ENCODE measurements around the gene OR5D18. TPM values are rescaled to one million over a fixed set of nuclear protein-coding genes. Genes with fewer than 3 reads are reported as not detected.

The OR5D18 gene
- total RNA-seq, 4 donors from 2014 or later = not detected

- H3K36me3 ChIP-seq = no peaks in the 10 kb centered on the region
- WGBS, 2 donors (ENCODE audit: low coverage in 1 of 2) = 80% methylated on average over 1 of the region's 1 CpG; no CpG with 5 or more reads in 1 of the 2 donors
- H3K27me3 ChIP-seq = no peaks in the 10 kb centered on the region
- H3K9me3 ChIP-seq = peaks cover 0 to 10% (median 0%) of the 10 kb centered on the region in 3 donors
- H3K4me1 ChIP-seq = no peaks in the 10 kb centered on the region
- H3K4me3 ChIP-seq = no peak overlapping the region
- ATAC-seq = no peak
- H3K27ac ChIP-seq = no peak overlapping the region
- TF ChIP-seq, protein P1, sequence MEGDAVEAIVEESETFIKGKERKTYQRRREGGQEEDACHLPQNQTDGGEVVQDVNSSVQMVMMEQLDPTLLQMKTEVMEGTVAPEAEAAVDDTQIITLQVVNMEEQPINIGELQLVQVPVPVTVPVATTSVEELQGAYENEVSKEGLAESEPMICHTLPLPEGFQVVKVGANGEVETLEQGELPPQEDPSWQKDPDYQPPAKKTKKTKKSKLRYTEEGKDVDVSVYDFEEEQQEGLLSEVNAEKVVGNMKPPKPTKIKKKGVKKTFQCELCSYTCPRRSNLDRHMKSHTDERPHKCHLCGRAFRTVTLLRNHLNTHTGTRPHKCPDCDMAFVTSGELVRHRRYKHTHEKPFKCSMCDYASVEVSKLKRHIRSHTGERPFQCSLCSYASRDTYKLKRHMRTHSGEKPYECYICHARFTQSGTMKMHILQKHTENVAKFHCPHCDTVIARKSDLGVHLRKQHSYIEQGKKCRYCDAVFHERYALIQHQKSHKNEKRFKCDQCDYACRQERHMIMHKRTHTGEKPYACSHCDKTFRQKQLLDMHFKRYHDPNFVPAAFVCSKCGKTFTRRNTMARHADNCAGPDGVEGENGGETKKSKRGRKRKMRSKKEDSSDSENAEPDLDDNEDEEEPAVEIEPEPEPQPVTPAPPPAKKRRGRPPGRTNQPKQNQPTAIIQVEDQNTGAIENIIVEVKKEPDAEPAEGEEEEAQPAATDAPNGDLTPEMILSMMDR (IDR thresholded peaks at IDR 0.05) = no peak
- no peak for TF ChIP-seq POLR2A (IDR thresholded peaks at IDR 0.05)
- TF ChIP-seq POLR2AphosphoS5 (IDR thresholded peaks at IDR 0.05) = no peak
- TF ChIP-seq EP300 (IDR thresholded peaks at IDR 0.05) = no peak
Measured at GRCh38 chr11:55806248-55806647, 13.2 kb upstream of the OR5D18 start.

- Histone ChIP-seq H3K27ac (no peak within 1 kb of the TSS), H3K9me3 (peaks cover 0 to 7% (median 0%) of the 10 kb centered on the region in 3 donors), H3K36me3 (no peaks in the 10 kb centered on the region), H3K27me3 (no peaks in the 10 kb centered on the region), H3K4me1 (no peaks in the 10 kb centered on the region), H3K4me3 (no peak within 1 kb of the TSS)
- no peak for ATAC-seq
- 58 to 82% methylated on average over 1 of the region's 1 CpG for WGBS, 2 donors (ENCODE audit: low coverage in 1 of 2)
- TF ChIP-seq, protein P1 (IDR thresholded peaks at IDR 0.05) = no peak
Measured at GRCh38 chr11:55811067-55811466, 8.4 kb upstream of the OR5D18 start, which contains the start of gene OR5L1. TSS of gene OR5L1 (plus strand) at chr11:55811367. CDS start at chr11:55811467, 100 bp downstream.

DNA sequence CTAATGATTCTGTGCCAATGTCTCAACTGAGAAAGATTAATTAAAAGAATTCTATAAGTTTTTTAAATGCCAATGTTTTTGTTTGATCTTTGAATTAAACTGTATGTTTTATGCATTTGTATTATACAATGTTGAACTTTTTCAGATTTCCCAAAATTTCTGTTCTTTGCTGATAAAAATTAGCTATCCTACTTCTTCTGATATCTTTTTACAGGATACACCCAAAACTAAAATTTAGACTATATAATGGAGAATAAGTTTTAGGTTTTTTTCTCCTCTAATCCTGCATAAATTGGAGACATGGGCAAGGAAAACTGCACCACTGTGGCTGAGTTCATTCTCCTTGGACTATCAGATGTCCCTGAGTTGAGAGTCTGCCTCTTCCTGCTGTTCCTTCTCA is 7.5 kb downstream of the OR5D18 start, which contains the start of gene OR5L2:
OR5L2 (plus strand) TSS at position 301 of the 400 bp plus-strand sequence; CDS start at position 301, 0 bp downstream.
- H3K27me3 ChIP-seq = no peaks in the 10 kb centered on the region
- H3K27ac ChIP-seq = no peak within 1 kb of the TSS
- H3K36me3 ChIP-seq = no peaks in the 10 kb centered on the region
- H3K4me1 ChIP-seq = no peaks in the 10 kb centered on the region
- H3K9me3 ChIP-seq = no peaks in the 10 kb centered on the region
- no peak for ATAC-seq
- TF ChIP-seq, protein P1 (IDR thresholded peaks at IDR 0.05) = no peak
- no peak for TF ChIP-seq EP300 (IDR thresholded peaks at IDR 0.05)
- H3K4me3 ChIP-seq = no peak within 1 kb of the TSS

- TF ChIP-seq, protein P1 (IDR thresholded peaks at IDR 0.05) = no peak
- TF ChIP-seq POLR2A (IDR thresholded peaks at IDR 0.05) = no peak
- no peak for TF ChIP-seq EP300 (IDR thresholded peaks at IDR 0.05)
- no peak for TF ChIP-seq POLR2AphosphoS5 (IDR thresholded peaks at IDR 0.05)
- no peaks in the 10 kb centered on the region for H3K4me1 ChIP-seq
- ATAC-seq = no peak
- H3K27me3 ChIP-seq = no peaks in the 10 kb centered on the region
- no peak within 1 kb of the TSS for H3K4me3 ChIP-seq
- 8 to 21% methylated on average over 2 to 3 of the region's 3 CpGs for WGBS, 2 donors (ENCODE audit: low coverage in 1 of 2)
- H3K9me3 ChIP-seq = no peaks in the 10 kb centered on the region
- H3K36me3 ChIP-seq = no peaks in the 10 kb centered on the region
- no peak within 1 kb of the TSS for H3K27ac ChIP-seq
Measured at GRCh38 chr11:55838452-55838851, 19.0 kb downstream of the OR5D18 start, which contains the start of gene OR5D16. TSS of gene OR5D16 (plus strand) at chr11:55838752. CDS start at chr11:55838752, 0 bp downstream.

DNA sequence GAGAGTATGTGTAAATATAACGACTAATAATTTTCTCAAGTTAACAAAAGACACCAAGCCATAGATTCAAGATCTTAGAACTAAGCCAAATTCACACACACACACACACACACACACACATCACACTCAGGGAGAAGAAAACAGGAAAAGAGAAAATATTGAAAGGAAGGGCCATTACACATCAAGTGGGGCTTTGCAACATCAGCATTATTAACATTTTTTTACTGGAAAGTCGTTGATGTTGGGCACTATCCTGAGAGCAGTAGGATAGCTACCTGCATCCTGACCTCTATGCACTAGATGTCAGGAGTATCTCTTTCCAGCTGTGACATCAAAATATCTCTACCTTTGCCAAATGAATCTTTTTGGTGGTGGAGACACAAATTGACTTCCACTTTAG is 28.0 kb downstream of the OR5D18 start:
- H3K9me3 ChIP-seq = no peaks in the 10 kb centered on the region
- no peaks in the 10 kb centered on the region for H3K27me3 ChIP-seq
- no peak for ATAC-seq
- no peaks in the 10 kb centered on the region for H3K36me3 ChIP-seq
- WGBS, 2 donors (ENCODE audit: low coverage in 1 of 2) = 25 to 34% methylated on average over 2 of the region's 2 CpGs
- no peak overlapping the region for H3K4me3 ChIP-seq
- TF ChIP-seq POLR2AphosphoS5 (IDR thresholded peaks at IDR 0.05) (no peak), POLR2A (IDR thresholded peaks at IDR 0.05) (no peak), EP300 (IDR thresholded peaks at IDR 0.05) (no peak)
- TF ChIP-seq, protein P1 (IDR thresholded peaks at IDR 0.05) = no peak
- no peak overlapping the region for H3K27ac ChIP-seq
- no peaks in the 10 kb centered on the region for H3K4me1 ChIP-seq

Data from gastroesophageal sphincter (tissue), 4 donors.